AG04450 (cell line): ENCODE measurements around the gene TARP.

Experiments
- CTCF ChIA-PET: fragments of 300-600, 350-600 bp; formaldehyde crosslinking; extraction: SDS; loops from one replicate; lab custom pipeline; 2022; ENCODE audit warnings: antibody characterized with exemption, inconsistent platforms; lab: Charles Lee
- POLR2A ChIA-PET: fragments of 350-600 bp; formaldehyde crosslinking; extraction: SDS; loops from one replicate; lab custom pipeline; 2021; ENCODE audit warnings: antibody characterized with exemption, inconsistent platforms; lab: Yijun Ruan, JAX
- DNase-seq: peaks from one replicate; pipeline ENCODE4 v3.0.0-alpha.2; 2011; ENCODE audit warnings: low read depth, low spot score
- H3K27ac ChIP-seq: one replicate; pipeline ENCODE4 v1.5.1; 2012; ENCODE audit warnings: low read depth, low read length, control low read depth
- H3K27me3 ChIP-seq: one replicate; pipeline ENCODE4 v1.6.0; 2012; ENCODE audit warnings: low read length; ENCODE audit not compliant: control insufficient read depth, insufficient read depth
- H3K4me3 ChIP-seq: 2 replicates; pipeline ENCODE4 v1.5.1; 2011; ENCODE audit warnings: mild to moderate bottlenecking, low read depth, low read length, control low read depth
- H3K9me3 ChIP-seq: 2 replicates; pipeline ENCODE4 v1.5.1; 2012; ENCODE audit warnings: low read length; ENCODE audit not compliant: control insufficient read depth, insufficient read depth
- TF ChIP-seq, protein P1 (sequence below): IDR thresholded peaks from 2 replicates; pipeline ENCODE4 v1.5.1; 2011; ENCODE audit warnings: low read depth, low read length, control low read depth, inconsistent platforms

The TARP gene

DNA sequence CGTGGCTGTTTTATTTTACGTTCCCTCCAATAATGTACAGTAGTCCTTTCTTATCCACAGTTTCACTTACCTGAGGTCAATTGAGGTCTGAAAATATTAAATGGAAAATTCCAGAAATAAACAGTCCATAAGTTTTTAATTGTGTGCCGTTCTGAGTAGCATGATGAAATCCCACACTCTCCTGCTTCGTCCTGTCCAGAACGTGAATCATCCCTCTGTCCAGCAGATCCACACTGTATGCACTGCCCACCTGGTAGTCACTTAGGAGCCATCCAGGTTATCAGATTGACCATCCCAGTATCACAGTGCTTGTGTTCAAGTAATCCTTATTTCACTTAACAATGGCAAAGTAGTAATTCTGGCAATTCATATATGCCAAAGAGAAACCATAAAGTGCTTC is 49.0 kb downstream of the TARP start:
- H3K9me3 ChIP-seq = no peaks in the 10 kb centered on the region
- TF ChIP-seq, protein P1, sequence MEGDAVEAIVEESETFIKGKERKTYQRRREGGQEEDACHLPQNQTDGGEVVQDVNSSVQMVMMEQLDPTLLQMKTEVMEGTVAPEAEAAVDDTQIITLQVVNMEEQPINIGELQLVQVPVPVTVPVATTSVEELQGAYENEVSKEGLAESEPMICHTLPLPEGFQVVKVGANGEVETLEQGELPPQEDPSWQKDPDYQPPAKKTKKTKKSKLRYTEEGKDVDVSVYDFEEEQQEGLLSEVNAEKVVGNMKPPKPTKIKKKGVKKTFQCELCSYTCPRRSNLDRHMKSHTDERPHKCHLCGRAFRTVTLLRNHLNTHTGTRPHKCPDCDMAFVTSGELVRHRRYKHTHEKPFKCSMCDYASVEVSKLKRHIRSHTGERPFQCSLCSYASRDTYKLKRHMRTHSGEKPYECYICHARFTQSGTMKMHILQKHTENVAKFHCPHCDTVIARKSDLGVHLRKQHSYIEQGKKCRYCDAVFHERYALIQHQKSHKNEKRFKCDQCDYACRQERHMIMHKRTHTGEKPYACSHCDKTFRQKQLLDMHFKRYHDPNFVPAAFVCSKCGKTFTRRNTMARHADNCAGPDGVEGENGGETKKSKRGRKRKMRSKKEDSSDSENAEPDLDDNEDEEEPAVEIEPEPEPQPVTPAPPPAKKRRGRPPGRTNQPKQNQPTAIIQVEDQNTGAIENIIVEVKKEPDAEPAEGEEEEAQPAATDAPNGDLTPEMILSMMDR = no peak
- POLR2A ChIA-PET = no interaction called here
- no peak overlapping the region for H3K4me3 ChIP-seq
- CTCF ChIA-PET = interaction anchor here (1.2 to 4.4 kb wide), 4 partner anchors 9 to 121 kb away, joined by 4 to 70 read pairs (median 6); no protein-coding TSS in a partner anchor
- H3K27ac ChIP-seq = no peak overlapping the region
- DNase-seq = no peak
- no peaks in the 10 kb centered on the region for H3K27me3 ChIP-seq

DNA sequence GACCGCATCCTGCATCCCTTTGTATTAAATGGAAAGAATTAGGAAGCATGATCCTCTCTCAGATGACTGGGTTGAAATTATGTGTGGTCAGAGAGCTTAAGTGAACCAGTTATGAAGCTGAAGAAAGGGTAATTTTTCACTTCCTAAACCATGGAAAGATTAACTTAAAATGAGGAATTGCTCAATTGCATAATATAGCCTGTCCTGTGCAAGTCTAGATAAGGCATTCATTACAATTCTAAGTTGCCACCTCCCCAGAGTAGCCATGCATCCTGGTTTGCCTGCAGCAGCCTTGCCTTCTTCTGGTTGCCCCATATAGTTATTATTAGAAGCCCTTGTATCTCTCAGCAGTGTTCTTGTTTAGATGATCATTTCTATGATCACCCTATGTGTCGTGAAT is 50.1 kb downstream of the TARP start:
- Histone ChIP-seq H3K27me3 (no peaks in the 10 kb centered on the region), H3K9me3 (no peaks in the 10 kb centered on the region), H3K4me3 (no peak overlapping the region), H3K27ac (no peak overlapping the region)
- TF ChIP-seq, protein P1 = no peak
- DNase-seq = no peak
- ChIA-PET POLR2A (no interaction called here), CTCF (interaction anchor here (0.7 to 4.4 kb wide), 24 partner anchors 7 to 152 kb away, joined by 3 to 70 read pairs (median 5); partner anchors contain the start of gene STARD3NL)

DNA sequence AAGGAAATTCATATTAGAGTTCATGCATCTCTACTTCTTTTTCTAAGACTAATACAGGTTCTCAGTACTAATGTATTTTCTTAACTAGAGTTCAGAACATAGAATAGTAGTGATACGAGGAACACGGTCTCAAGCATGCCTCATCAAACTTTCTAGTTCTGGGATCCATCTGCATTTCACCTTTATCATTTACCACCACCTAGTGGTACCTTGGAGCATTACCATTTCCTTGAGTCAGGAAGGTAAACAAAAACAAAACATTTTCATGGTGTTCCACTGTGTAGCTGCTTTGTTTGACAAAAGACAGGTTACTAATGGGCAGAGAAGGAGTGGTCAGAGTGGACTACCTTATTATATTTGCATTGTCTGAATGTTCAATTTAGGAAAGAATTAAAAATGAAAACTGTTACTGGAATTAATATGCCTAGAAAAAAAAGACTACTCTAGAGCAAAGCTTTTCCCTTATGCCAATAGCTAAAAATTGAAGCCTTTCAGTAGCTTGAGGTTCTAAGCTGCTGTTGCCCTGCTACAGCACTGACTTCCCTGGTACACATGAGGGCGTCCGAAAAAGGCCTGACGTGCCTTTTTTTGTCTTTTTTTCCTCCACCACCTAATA is 50.8 kb downstream of the TARP start:
- DNase-seq = peak; percentile 32
- ChIA-PET CTCF (interaction anchor here (0.7 to 4.4 kb wide), 23 partner anchors 10 to 153 kb away, joined by 3 to 70 read pairs (median 5); partner anchors contain the start of gene STARD3NL), POLR2A (no interaction called here)
- H3K27me3 ChIP-seq = no peaks in the 10 kb centered on the region
- H3K4me3 ChIP-seq = no peak overlapping the region
- no peaks in the 10 kb centered on the region for H3K9me3 ChIP-seq
- H3K27ac ChIP-seq = no peak overlapping the region
- TF ChIP-seq, protein P1 = peak; percentile 88

DNA sequence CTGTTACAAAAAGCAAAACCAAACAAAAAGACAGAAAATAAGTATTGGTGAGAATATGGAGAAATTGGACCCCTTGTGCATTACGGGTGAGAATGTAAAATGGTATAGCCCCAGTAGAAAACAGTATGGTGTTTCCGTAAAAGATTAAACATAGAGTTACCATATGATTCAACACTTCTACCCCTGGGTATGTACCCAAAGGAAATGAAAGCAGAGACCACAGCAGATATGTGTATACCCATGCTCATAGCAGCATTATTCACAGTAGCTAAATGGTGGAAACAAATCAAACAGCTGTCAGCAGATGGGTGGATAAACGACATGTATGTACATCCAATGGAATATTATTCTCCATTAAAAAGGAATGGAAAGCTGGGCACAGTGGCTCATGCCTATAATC is 53.0 kb downstream of the TARP start:
- no peak overlapping the region for H3K4me3 ChIP-seq
- no peaks in the 10 kb centered on the region for H3K27me3 ChIP-seq
- POLR2A ChIA-PET = no interaction called here
- no peak overlapping the region for H3K27ac ChIP-seq
- H3K9me3 ChIP-seq = no peaks in the 10 kb centered on the region
- TF ChIP-seq, protein P1 = no peak
- CTCF ChIA-PET = interaction anchor here (0.6 to 4.4 kb wide), 7 partner anchors 10 to 115 kb away, joined by 3 to 70 read pairs (median 3); no protein-coding TSS in a partner anchor
- no peak for DNase-seq

DNA sequence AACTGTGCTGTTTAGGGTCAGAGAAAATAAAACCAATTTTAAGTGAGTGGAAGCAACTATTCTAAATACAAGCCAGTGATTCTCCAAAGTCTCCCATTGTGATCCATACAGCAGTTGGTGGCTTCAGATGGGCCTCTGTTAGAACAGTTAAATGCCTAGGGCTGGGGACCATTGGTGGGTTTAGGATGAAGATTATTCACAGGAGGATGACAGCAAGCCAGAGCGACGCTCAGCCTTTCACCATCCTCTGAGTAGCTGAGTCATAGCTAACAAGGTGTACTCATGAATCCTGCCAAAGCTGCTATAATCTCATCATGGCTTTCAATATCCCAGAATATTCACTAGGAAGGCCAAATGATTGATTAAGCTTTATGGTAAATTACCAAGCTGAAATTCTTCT is 55.8 kb downstream of the TARP start:
- Histone ChIP-seq H3K9me3 (no peaks in the 10 kb centered on the region), H3K27me3 (no peaks in the 10 kb centered on the region), H3K4me3 (no peak overlapping the region), H3K27ac (no peak overlapping the region)
- CTCF ChIA-PET = interaction anchor here (0.7 to 5.7 kb wide), 9 partner anchors 10 to 157 kb away, joined by 3 to 104 read pairs (median 4); no protein-coding TSS in a partner anchor
- TF ChIP-seq, protein P1 = no peak
- no peak for DNase-seq
- POLR2A ChIA-PET = no interaction called here
